GM19035 (cell line): ENCODE measurements around the gene CR2.
A peak's percentile ranks its signal among the peaks of the same experiment; 100 is the strongest.
"Not testable (repeated sequence)": the region's sequence is repeated elsewhere in the genome, so short reads cannot be mapped to it uniquely, and the experiment has no call there.

Source experiments
- ATAC-seq: cut with Tn5 transposase; IDR thresholded peaks from one replicate; pipeline ENCODE4 v1.9.1; 2021; ENCODE audit not compliant: unreplicated experiment

CR2 gene

GRCh38 chr1:207444514-207445217 is 9.5 kb upstream of the CR2 start:
- no peak for ATAC-seq

GRCh38 chr1:207453710-207454045 is 450 bp upstream of the CR2 start:
- ATAC-seq: no peak

- no peak for ATAC-seq
Measured at GRCh38 chr1:207455183-207455754, 1.1 kb downstream of the CR2 start.

GRCh38 chr1:207458414-207458813 is 4.3 kb downstream of the CR2 start:
- no peak for ATAC-seq

- no peak for ATAC-seq
Measured at GRCh38 chr1:207459008-207459407, 4.9 kb downstream of the CR2 start.

GRCh38 chr1:207461649-207462048 is 7.5 kb downstream of the CR2 start:
- no peak for ATAC-seq

- no peak for ATAC-seq
Measured at GRCh38 chr1:207462535-207462934, 8.4 kb downstream of the CR2 start.

GRCh38 chr1:207463021-207463420 is 8.9 kb downstream of the CR2 start:
- no peak for ATAC-seq

GRCh38 chr1:207463571-207463970 is 9.4 kb downstream of the CR2 start:
- no peak for ATAC-seq

- no peak for ATAC-seq
Measured at GRCh38 chr1:207470927-207471326, 16.8 kb downstream of the CR2 start.

- no peak for ATAC-seq
Measured at GRCh38 chr1:207474210-207474609, 20.1 kb downstream of the CR2 start.

- no peak for ATAC-seq
Measured at GRCh38 chr1:207486198-207486597, 32.1 kb downstream of the CR2 start.

- ATAC-seq: no peak
Measured at GRCh38 chr1:207487636-207488035, 33.5 kb downstream of the CR2 start.

- ATAC-seq: no peak
Measured at GRCh38 chr1:207493212-207493611, 39.1 kb downstream of the CR2 start.

- ATAC-seq: no peak
Measured at GRCh38 chr1:207494171-207494570, 40.0 kb downstream of the CR2 start.

GRCh38 chr1:207495281-207495680 is 41.2 kb downstream of the CR2 start:
- not testable (repeated sequence) for ATAC-seq

- peak; percentile 56 for ATAC-seq
Measured at GRCh38 chr1:207495801-207496792, 42.0 kb downstream of the CR2 start, which contains the start of gene CR1. Gene CR1 (plus strand): TSS chr1:207496157. CDS start chr1:207496268, 111 bp downstream.

- ATAC-seq: no peak
Measured at GRCh38 chr1:207497941-207498340, 43.8 kb downstream of the CR2 start.

- ATAC-seq: no peak
Measured at GRCh38 chr1:207499573-207499972, 45.4 kb downstream of the CR2 start.

- ATAC-seq: no peak
Measured at GRCh38 chr1:207500306-207500705, 46.2 kb downstream of the CR2 start.

GRCh38 chr1:207501071-207501470 is 46.9 kb downstream of the CR2 start:
- no peak for ATAC-seq

- no peak for ATAC-seq
Measured at GRCh38 chr1:207502726-207503125, 48.6 kb downstream of the CR2 start.
